GM23338 (cell line): ENCODE measurements around the gene XPO6. TPM values are rescaled to one million over a fixed set of nuclear protein-coding genes. Genes with fewer than 3 reads are reported as not detected.

Source experiments
- ATAC-seq: fragments of 200-7000 bp; cut with Tn5 transposase; 3 replicates; pipeline ENCODE4 v1.9.1; 2020
- DNase-seq: peaks from one replicate; pipeline ENCODE4 v3.0.0-alpha.2; 2015; ENCODE audit warnings: low spot score
- H2AFZ ChIP-seq: fragments of 200-600 bp; sonication (generic); 2 replicates; pipeline ENCODE4 v1.8.0; 2016; ENCODE audit warnings: antibody characterized with exemption, mild to moderate bottlenecking, moderate library complexity
- H3F3A ChIP-seq: fragments of 200-600 bp; sonication (generic); replicated peaks from 2 replicates; pipeline ENCODE4 v1.8.0; 2017; ENCODE audit warnings: antibody characterized with exemption, mixed run types, low read depth
- H3K27ac ChIP-seq: fragments of 200-600 bp; sonication (generic); 2 replicates; pipeline ENCODE4 v1.6.1; 2016; ENCODE audit warnings: low read depth
- H3K27me3 ChIP-seq: fragments of 200-600 bp; sonication (generic); 2 replicates; pipeline ENCODE4 v1.8.0; 2016; ENCODE audit warnings: mild to moderate bottlenecking, mixed run types, moderate library complexity; ENCODE audit not compliant: insufficient read depth
- H3K36me3 ChIP-seq: fragments of 200-600 bp; sonication (generic); 2 replicates; pipeline ENCODE4 v1.8.0; 2016; ENCODE audit warnings: mild to moderate bottlenecking; ENCODE audit not compliant: insufficient read depth
- H3K4me1 ChIP-seq: fragments of 200-600 bp; sonication (generic); 2 replicates; pipeline ENCODE4 v1.8.0; 2016; ENCODE audit warnings: mild to moderate bottlenecking, moderate library complexity; ENCODE audit not compliant: insufficient read depth
- H3K4me2 ChIP-seq: fragments of 200-600 bp; sonication (generic); 2 replicates; pipeline ENCODE4 v1.7.1; 2017; ENCODE audit warnings: mixed run types
- H3K4me3 ChIP-seq: fragments of 200-600 bp; sonication (generic); 2 replicates; pipeline ENCODE4 v1.6.1; 2016; ENCODE audit warnings: mixed run types
- H3K79me2 ChIP-seq: fragments of 200-600 bp; sonication (generic); replicated peaks from 2 replicates; pipeline ENCODE4 v1.8.0; 2017; ENCODE audit warnings: mild to moderate bottlenecking; ENCODE audit not compliant: insufficient read depth
- H3K9me2 ChIP-seq: fragments of 200-600 bp; sonication (generic); 2 replicates; pipeline ENCODE4 v1.8.0; 2017; ENCODE audit not compliant: insufficient read depth
- H4K20me1 ChIP-seq: fragments of 200-600 bp; sonication (generic); replicated peaks from 2 replicates; pipeline ENCODE4 v1.8.0; 2017; ENCODE audit warnings: mild to moderate bottlenecking; ENCODE audit not compliant: insufficient read depth
- H3K27ac Mint-ChIP-seq: 2 replicates; pipeline ENCODE4 v1.8.0; 2020; ENCODE audit warnings: inconsistent platforms, mild to moderate bottlenecking, moderate library complexity, mixed read lengths
- H3K27me3 Mint-ChIP-seq: 3 replicates; pipeline ENCODE4 v1.8.0; 2022; ENCODE audit warnings: low read depth, mild to moderate bottlenecking, moderate library complexity, mixed read lengths, inconsistent platforms; ENCODE audit not compliant: insufficient read depth, poor library complexity
- H3K36me3 Mint-ChIP-seq: 3 replicates; pipeline ENCODE4 v1.8.0; 2021; ENCODE audit warnings: low read depth, mild to moderate bottlenecking, inconsistent platforms, moderate library complexity, mixed read lengths
- H3K4me1 Mint-ChIP-seq: 3 replicates; pipeline ENCODE4 v1.8.0; 2020; ENCODE audit warnings: mild to moderate bottlenecking, inconsistent platforms, mixed read lengths
- H3K4me3 Mint-ChIP-seq: 3 replicates; pipeline ENCODE4 v1.8.0; 2021; ENCODE audit warnings: moderate library complexity, mild to moderate bottlenecking, inconsistent platforms, mixed read lengths
- H3K9me3 Mint-ChIP-seq: 3 replicates; pipeline ENCODE4 v1.8.0; 2020; ENCODE audit warnings: moderate library complexity, mild to moderate bottlenecking, inconsistent platforms, mixed read lengths
- ETS1 ChIP-seq: IDR thresholded peaks from 2 replicates; pipeline ENCODE4 v1.6.1; 2016; ENCODE audit warnings: antibody characterized with exemption
- EZH2phosphoT487 ChIP-seq: fragments of 200-600 bp; sonication (generic); IDR thresholded peaks from one replicate; pipeline ENCODE4 v1.8.1; 2018; ENCODE audit warnings: antibody characterized with exemption; ENCODE audit not compliant: unreplicated experiment
- JUNB ChIP-seq: IDR thresholded peaks from one replicate; pipeline ENCODE4 v1.6.1; 2016; ENCODE audit warnings: antibody characterized with exemption; ENCODE audit not compliant: unreplicated experiment
- POLR2AphosphoS5 ChIP-seq: IDR thresholded peaks from 2 replicates; pipeline ENCODE4 v1.6.1; 2016; ENCODE audit warnings: antibody characterized with exemption, low read depth
- STAT1 ChIP-seq: IDR thresholded peaks from one replicate; pipeline ENCODE4 v1.6.1; 2016; ENCODE audit warnings: antibody characterized with exemption; ENCODE audit not compliant: unreplicated experiment
- polyA plus RNA-seq: library from polyadenylated mRNA; unstranded; fragments of >200 nt; fragmentation: Nextera tagmentation; extraction: Ambion mirVana; gene quantifications from 2 replicates; pipeline ENCODE4 v1.2.1, GENCODE V29; 2016
- total RNA-seq: library from RNA; depleted of rRNA; stranded (reverse); fragments of >200 nt; shearing (Covaris generic); gene quantifications from 2 replicates; pipeline ENCODE4 v1.2.3, GENCODE V29; 2014
- TF ChIP-seq, protein P1 (sequence below): fragments of 250-450 bp; sonication (Bioruptor Pico); IDR thresholded peaks from 2 replicates; pipeline ENCODE4 v1.5.0; 2020; ENCODE audit warnings: mild to moderate bottlenecking, moderate library complexity

Gene XPO6
- total and polyA plus RNA-seq, 2 experiments from 2014 or later = 83.9 to 178 TPM

GRCh38 chr16:28162326-28162877 is 49.4 kb downstream of the XPO6 start:
- H3K4me2 ChIP-seq = no peak overlapping the region
- Mint-ChIP-seq H3K27me3 (no peaks in the 10 kb centered on the region), H3K27ac (peak overlapping the region; percentile 69; the same call in 1 of the 2 replicates), H3K9me3 (no peaks in the 10 kb centered on the region), H3K36me3 (peaks cover 27% of the 10 kb centered on the region), H3K4me3 (no peak overlapping the region), H3K4me1 (peaks cover 33% of the 10 kb centered on the region)
- peaks cover 44% of the 10 kb centered on the region for H3K79me2 ChIP-seq
- TF ChIP-seq EZH2phosphoT487 (no peak), POLR2AphosphoS5 (no peak), JUNB (no peak), STAT1 (no peak), ETS1 (no peak)
- TF ChIP-seq, protein P1, sequence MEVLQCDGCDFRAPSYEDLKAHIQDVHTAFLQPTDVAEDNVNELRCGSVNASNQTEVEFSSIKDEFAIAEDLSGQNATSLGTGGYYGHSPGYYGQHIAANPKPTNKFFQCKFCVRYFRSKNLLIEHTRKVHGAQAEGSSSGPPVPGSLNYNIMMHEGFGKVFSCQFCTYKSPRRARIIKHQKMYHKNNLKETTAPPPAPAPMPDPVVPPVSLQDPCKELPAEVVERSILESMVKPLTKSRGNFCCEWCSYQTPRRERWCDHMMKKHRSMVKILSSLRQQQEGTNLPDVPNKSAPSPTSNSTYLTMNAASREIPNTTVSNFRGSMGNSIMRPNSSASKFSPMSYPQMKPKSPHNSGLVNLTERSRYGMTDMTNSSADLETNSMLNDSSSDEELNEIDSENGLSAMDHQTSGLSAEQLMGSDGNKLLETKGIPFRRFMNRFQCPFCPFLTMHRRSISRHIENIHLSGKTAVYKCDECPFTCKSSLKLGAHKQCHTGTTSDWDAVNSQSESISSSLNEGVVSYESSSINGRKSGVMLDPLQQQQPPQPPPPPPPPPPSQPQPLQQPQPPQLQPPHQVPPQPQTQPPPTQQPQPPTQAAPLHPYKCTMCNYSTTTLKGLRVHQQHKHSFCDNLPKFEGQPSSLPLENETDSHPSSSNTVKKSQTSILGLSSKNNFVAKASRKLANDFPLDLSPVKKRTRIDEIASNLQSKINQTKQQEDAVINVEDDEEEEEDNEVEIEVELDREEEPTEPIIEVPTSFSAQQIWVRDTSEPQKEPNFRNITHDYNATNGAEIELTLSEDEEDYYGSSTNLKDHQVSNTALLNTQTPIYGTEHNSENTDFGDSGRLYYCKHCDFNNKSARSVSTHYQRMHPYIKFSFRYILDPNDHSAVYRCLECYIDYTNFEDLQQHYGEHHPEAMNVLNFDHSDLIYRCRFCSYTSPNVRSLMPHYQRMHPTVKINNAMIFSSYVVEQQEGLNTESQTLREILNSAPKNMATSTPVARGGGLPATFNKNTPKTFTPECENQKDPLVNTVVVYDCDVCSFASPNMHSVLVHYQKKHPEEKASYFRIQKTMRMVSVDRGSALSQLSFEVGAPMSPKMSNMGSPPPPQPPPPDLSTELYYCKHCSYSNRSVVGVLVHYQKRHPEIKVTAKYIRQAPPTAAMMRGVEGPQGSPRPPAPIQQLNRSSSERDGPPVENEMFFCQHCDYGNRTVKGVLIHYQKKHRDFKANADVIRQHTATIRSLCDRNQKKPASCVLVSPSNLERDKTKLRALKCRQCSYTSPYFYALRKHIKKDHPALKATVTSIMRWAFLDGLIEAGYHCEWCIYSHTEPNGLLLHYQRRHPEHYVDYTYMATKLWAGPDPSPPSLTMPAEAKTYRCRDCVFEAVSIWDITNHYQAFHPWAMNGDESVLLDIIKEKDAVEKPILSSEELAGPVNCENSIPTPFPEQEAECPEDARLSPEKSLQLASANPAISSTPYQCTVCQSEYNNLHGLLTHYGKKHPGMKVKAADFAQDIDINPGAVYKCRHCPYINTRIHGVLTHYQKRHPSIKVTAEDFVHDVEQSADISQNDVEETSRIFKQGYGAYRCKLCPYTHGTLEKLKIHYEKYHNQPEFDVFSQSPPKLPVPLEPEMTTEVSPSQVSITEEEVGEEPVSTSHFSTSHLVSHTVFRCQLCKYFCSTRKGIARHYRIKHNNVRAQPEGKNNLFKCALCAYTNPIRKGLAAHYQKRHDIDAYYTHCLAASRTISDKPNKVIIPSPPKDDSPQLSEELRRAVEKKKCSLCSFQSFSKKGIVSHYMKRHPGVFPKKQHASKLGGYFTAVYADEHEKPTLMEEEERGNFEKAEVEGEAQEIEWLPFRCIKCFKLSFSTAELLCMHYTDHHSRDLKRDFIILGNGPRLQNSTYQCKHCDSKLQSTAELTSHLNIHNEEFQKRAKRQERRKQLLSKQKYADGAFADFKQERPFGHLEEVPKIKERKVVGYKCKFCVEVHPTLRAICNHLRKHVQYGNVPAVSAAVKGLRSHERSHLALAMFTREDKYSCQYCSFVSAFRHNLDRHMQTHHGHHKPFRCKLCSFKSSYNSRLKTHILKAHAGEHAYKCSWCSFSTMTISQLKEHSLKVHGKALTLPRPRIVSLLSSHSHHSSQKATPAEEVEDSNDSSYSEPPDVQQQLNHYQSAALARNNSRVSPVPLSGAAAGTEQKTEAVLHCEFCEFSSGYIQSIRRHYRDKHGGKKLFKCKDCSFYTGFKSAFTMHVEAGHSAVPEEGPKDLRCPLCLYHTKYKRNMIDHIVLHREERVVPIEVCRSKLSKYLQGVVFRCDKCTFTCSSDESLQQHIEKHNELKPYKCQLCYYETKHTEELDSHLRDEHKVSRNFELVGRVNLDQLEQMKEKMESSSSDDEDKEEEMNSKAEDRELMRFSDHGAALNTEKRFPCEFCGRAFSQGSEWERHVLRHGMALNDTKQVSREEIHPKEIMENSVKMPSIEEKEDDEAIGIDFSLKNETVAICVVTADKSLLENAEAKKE (CRISPR knock-in tag) = no peak
- no peak for DNase-seq
- no peaks in the 10 kb centered on the region for H3K4me1 ChIP-seq
- peaks cover 23% of the 10 kb centered on the region; the same call in 1 of the 2 replicates for H4K20me1 ChIP-seq
- no peaks in the 10 kb centered on the region for H3F3A ChIP-seq
- H3K27me3 ChIP-seq = no peaks in the 10 kb centered on the region
- no peak overlapping the region for H2AFZ ChIP-seq
- H3K27ac ChIP-seq = no peak overlapping the region; the same call in 1 of the 2 replicates
- ATAC-seq = no peak
- no peak overlapping the region for H3K4me3 ChIP-seq
- no peaks in the 10 kb centered on the region for H3K9me2 ChIP-seq
- peaks cover 18% of the 10 kb centered on the region for H3K36me3 ChIP-seq
